SH-SY5Y (cell line): Measurements from ENCODE around the gene TLL1.

Experiments used
- GATA2 ChIP-seq: IDR thresholded peaks from 2 replicates; pipeline ENCODE4 v1.6.1; 2011; ENCODE audit warnings: mild to moderate bottlenecking, low read depth, low read length
- GATA3 ChIP-seq: IDR thresholded peaks from 2 replicates; pipeline ENCODE4 v1.6.1; 2011; ENCODE audit warnings: low read depth, mild to moderate bottlenecking, low read length, moderate library complexity

- TF ChIP-seq GATA2: no peak
- TF ChIP-seq GATA3: no peak
Measured at GRCh38 chr4:165879641-165880040, 6.6 kb downstream of the TLL1 start.
